HepG2 (cell line): ENCODE results near the gene ARL2. TPM values are rescaled to one million over a fixed set of nuclear protein-coding genes. Genes with fewer than 3 reads are reported as not detected.
A peak's percentile ranks its signal among the peaks of the same experiment; 100 is the strongest.

Source experiments
- CBX1 ChIP-seq: IDR thresholded peaks from one replicate; pipeline ENCODE4 v1.6.1; 2016; ENCODE audit warnings: antibody characterized with exemption, low read depth
- CBX2 ChIP-seq, 2 experiments: fragments of 200-600 bp in 1 of 2; sonication (generic); formaldehyde crosslinking in 1 of 2; IDR thresholded peaks; 2 replicates each; pipeline versions ENCODE4 v1.7.0 to v1.8.1; 2018 to 2022; ENCODE audit warnings: low read depth in 2 of 2, low read length in 1 of 2, mild to moderate bottlenecking in 1 of 2, missing genetic modification reagents in 1 of 2
- CENPT ChIP-seq: sonication (generic); formaldehyde crosslinking; IDR thresholded peaks from 2 replicates; pipeline ENCODE4 v1.8.0; 2022; ENCODE audit warnings: low read depth, mild to moderate bottlenecking, moderate library complexity, missing genetic modification reagents
- JDP2 ChIP-seq: sonication (generic); formaldehyde crosslinking; IDR thresholded peaks from 2 replicates; pipeline ENCODE4 v1.8.1; 2022; ENCODE audit warnings: missing genetic modification reagents, borderline replicate concordance
- JUNB ChIP-seq: sonication (generic); formaldehyde crosslinking; IDR thresholded peaks from 2 replicates; pipeline ENCODE4 v1.8.0; 2022; ENCODE audit warnings: missing genetic modification reagents, mild to moderate bottlenecking, borderline replicate concordance
- MAFF ChIP-seq: IDR thresholded peaks from 2 replicates; pipeline ENCODE4 v1.6.1; 2011; ENCODE audit warnings: low read depth, low read length, improper control_type of control experiment
- MXD4 ChIP-seq: IDR thresholded peaks from 2 replicates; pipeline ENCODE4 v1.6.1; 2016; ENCODE audit warnings: mild to moderate bottlenecking, missing biosample characterization, missing genetic modification reagents
- NFE2L2 ChIP-seq: fragments of 150-350 bp; IDR thresholded peaks from 2 replicates; pipeline ENCODE4 v1.6.1; 2014; ENCODE audit warnings: low read length
- PCBP2 ChIP-seq: fragments of 200-400 bp; formaldehyde crosslinking; optimal IDR thresholded peaks from 2 replicates; pipeline ENCODE3; 2018; ENCODE audit warnings: low read length, low read depth; ENCODE audit not compliant: poor library complexity, severe bottlenecking
- PITX1 ChIP-seq: sonication (generic); formaldehyde crosslinking; IDR thresholded peaks from 2 replicates; pipeline ENCODE4 v1.5.1; 2020; ENCODE audit warnings: mild to moderate bottlenecking, missing genetic modification reagents
- SMAD3 ChIP-seq: sonication (generic); formaldehyde crosslinking; IDR thresholded peaks from 2 replicates; pipeline ENCODE4 v1.4.0; 2020; ENCODE audit warnings: missing genetic modification reagents
- SRY ChIP-seq: sonication (generic); formaldehyde crosslinking; IDR thresholded peaks from 2 replicates; pipeline ENCODE4 v1.8.0; 2022; ENCODE audit warnings: mild to moderate bottlenecking, missing genetic modification reagents
- YEATS4 ChIP-seq: sonication (generic); formaldehyde crosslinking; IDR thresholded peaks from 2 replicates; pipeline ENCODE4 v1.4.0; 2020; ENCODE audit warnings: missing genetic modification reagents, borderline replicate concordance
- ZFP1 ChIP-seq: IDR thresholded peaks from 2 replicates; pipeline ENCODE4 v1.6.1; 2016
- ZFP90 ChIP-seq: sonication (generic); formaldehyde crosslinking; IDR thresholded peaks from 2 replicates; pipeline ENCODE4 v1.8.0; 2022; ENCODE audit warnings: missing genetic modification reagents, mild to moderate bottlenecking, inconsistent platforms, borderline replicate concordance
- ZKSCAN1 ChIP-seq: fragments of 150-350 bp; IDR thresholded peaks from 2 replicates; pipeline ENCODE4 v1.6.1; 2014; ENCODE audit warnings: low read length
- ZNF10 ChIP-seq: sonication (generic); formaldehyde crosslinking; IDR thresholded peaks from 2 replicates; pipeline ENCODE4 v1.4.0; 2020; ENCODE audit warnings: mild to moderate bottlenecking, low read depth, missing genetic modification reagents, borderline replicate concordance
- ZNF451 ChIP-seq: sonication (generic); formaldehyde crosslinking; IDR thresholded peaks from 2 replicates; pipeline ENCODE4 v1.5.0; 2020; ENCODE audit warnings: mild to moderate bottlenecking, missing genetic modification reagents
- ZNF598 ChIP-seq: sonication (generic); formaldehyde crosslinking; IDR thresholded peaks from 2 replicates; pipeline ENCODE4 v1.5.1; 2020; ENCODE audit warnings: mild to moderate bottlenecking, missing genetic modification reagents, borderline replicate concordance
- ZNF614 ChIP-seq: IDR thresholded peaks from 2 replicates; pipeline ENCODE4 v1.6.1; 2018; ENCODE audit warnings: missing biosample characterization, missing genetic modification reagents, inconsistent platforms, borderline replicate concordance
- ZNF660 ChIP-seq: sonication (generic); formaldehyde crosslinking; IDR thresholded peaks from 2 replicates; pipeline ENCODE4 v1.5.1; 2020; ENCODE audit warnings: mild to moderate bottlenecking, low read depth, missing genetic modification reagents, borderline replicate concordance
- ZSCAN30 ChIP-seq: sonication (generic); formaldehyde crosslinking; IDR thresholded peaks from 2 replicates; pipeline ENCODE4 v1.5.0; 2020; ENCODE audit warnings: mild to moderate bottlenecking, missing genetic modification reagents
- ZSCAN31 ChIP-seq: sonication (generic); formaldehyde crosslinking; IDR thresholded peaks from 2 replicates; pipeline ENCODE4 v1.5.0; 2020; ENCODE audit warnings: low read depth, mild to moderate bottlenecking, missing genetic modification reagents
- polyA plus RNA-seq, 8 experiments: library from polyadenylated mRNA; depleted of rRNA in 3 of 8; stranded (reverse) in 7 of 8; unstranded in 1 of 8; fragments of >200 nt; fragmentation: Illumina TruSeq in 4 of 8; extraction: Trizol in 4 of 8; gene quantifications; 2 replicates each; pipeline versions ENCODE4 v1.2.1 to v1.2.3, GENCODE V29; 2011 to 2016; ENCODE audit warnings: low read depth in 4 of 8, missing spikeins in 1 of 8, mixed read lengths in 1 of 8; ENCODE audit not compliant: insufficient read depth in 1 of 8
- total RNA-seq, 5 experiments: library from RNA; depleted of rRNA; stranded (reverse); fragments of >200 nt; fragmentation: Illumina TruSeq; extraction: Trizol; gene quantifications; 2 replicates each; pipeline ENCODE4 v1.2.3, GENCODE V29; 2016; ENCODE audit warnings: low read depth in 1 of 5
- TF ChIP-seq, protein P1 (sequence below): sonication (generic); formaldehyde crosslinking; IDR thresholded peaks from 2 replicates; pipeline ENCODE4 v1.4.0; 2020; ENCODE audit warnings: mild to moderate bottlenecking, missing genetic modification reagents
- TF ChIP-seq, protein P2 (sequence below): sonication (generic); formaldehyde crosslinking; IDR thresholded peaks from 2 replicates; pipeline ENCODE4 v1.4.0; 2020; ENCODE audit warnings: missing genetic modification reagents, borderline replicate concordance
- TF ChIP-seq, protein P3 (sequence below): sonication (generic); formaldehyde crosslinking; IDR thresholded peaks from 2 replicates; pipeline ENCODE4 v1.8.1; 2023; ENCODE audit warnings: mild to moderate bottlenecking, missing genetic modification reagents

ARL2 gene
- total and polyA plus RNA-seq, 2 of the 13 experiments (the other 11 are each of a cell fraction or from before 2014, with no cell fraction given), result 82.9 to 84.4 TPM

DNA sequence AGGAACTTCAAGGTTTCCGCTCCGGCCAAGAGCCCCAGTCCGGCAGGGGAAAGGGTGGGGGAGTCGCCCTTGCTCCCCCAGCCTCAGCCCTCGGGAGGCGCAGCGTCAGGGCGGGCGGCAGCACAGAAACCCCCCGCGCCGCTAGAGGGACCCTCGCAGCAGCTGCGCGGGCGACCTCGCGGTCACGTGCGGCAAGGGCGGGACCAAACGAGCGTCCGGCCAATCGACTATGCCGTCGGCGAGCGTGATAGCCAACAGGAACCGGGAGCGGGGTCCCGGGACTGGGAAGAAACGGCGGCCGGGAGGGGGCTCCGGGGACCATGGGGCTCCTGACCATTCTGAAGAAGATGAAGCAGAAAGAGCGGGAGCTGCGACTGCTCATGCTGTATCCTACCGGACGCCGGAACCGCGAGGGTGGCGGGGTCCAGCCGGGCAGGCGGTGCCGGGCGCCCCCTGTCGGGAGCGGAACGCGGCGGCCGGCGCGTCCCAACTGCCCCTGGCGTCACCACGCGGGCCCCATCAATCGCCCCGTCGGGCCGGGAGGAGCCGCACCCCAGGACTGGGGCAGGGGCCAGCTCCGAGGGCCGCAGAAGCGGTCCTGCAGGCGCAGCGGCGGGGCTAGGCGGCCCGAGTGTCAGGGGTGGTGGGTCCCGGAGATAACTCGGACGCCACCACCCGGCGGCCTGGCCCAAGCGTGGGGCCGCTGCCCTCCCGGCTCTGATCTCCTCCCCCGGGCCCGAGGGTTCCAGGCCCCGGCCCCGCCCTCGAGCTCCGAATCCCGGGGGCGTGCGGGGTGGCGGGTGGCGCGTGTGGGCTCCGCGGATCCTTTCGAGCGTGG lies at the start of gene ARL2 (continued):
- TF ChIP-seq ZFP90 (CRISPR knock-in tag) (peak; percentile 63; the same call in 1 of the 2 replicates), ZSCAN31 (CRISPR knock-in tag) (peak; percentile 63; the same call in 1 of the 2 replicates), ZKSCAN1 (no peak), CENPT (CRISPR knock-in tag) (0 out of 2 replicates have a peak, but pooled peaks have one; percentile 36), JUNB (CRISPR knock-in tag) (no peak), PITX1 (CRISPR knock-in tag) (0 out of 2 replicates have a peak, but pooled peaks have one; percentile 30), CBX2 (IDR thresholded peaks at IDR 0.05; ENCODE audit: low read depth, low read length) (no peak), CBX2 (CRISPR knock-in tag; IDR thresholded peaks at IDR 0.05; ENCODE audit: low read depth) (no peak), MXD4 (CRISPR knock-in tag) (peak; percentile 79; the same call in 1 of the 2 replicates), ZNF614 (CRISPR knock-in tag) (peak; percentile 21; the same call in 1 of the 2 replicates), YEATS4 (CRISPR knock-in tag) (peak; percentile 92), SRY (CRISPR knock-in tag) (peak; percentile 24), ZNF10 (CRISPR knock-in tag) (no peak), ZNF660 (no peak), MAFF (no peak), ZNF598 (no peak), NFE2L2 (no peak), JDP2 (CRISPR knock-in tag) (no peak), SMAD3 (CRISPR knock-in tag) (no peak; the same call in 1 of the 2 replicates), ZNF451 (CRISPR knock-in tag) (peak; percentile 49; the same call in 1 of the 2 replicates), PCBP2 (no peak), CBX1 (peak; percentile 49), ZFP1 (CRISPR knock-in tag) (no peak), ZSCAN30 (0 out of 2 replicates have a peak, but pooled peaks have one; percentile 86)
- TF ChIP-seq, protein P1, sequence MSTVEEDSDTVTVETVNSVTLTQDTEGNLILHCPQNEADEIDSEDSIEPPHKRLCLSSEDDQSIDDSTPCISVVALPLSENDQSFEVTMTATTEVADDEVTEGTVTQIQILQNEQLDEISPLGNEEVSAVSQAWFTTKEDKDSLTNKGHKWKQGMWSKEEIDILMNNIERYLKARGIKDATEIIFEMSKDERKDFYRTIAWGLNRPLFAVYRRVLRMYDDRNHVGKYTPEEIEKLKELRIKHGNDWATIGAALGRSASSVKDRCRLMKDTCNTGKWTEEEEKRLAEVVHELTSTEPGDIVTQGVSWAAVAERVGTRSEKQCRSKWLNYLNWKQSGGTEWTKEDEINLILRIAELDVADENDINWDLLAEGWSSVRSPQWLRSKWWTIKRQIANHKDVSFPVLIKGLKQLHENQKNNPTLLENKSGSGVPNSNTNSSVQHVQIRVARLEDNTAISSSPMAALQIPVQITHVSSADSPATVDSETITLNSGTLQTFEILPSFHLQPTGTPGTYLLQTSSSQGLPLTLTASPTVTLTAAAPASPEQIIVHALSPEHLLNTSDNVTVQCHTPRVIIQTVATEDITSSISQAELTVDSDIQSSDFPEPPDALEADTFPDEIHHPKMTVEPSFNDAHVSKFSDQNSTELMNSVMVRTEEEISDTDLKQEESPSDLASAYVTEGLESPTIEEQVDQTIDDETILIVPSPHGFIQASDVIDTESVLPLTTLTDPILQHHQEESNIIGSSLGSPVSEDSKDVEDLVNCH (CRISPR knock-in tag), result peak; percentile 72; the same call in 1 of the 2 replicates
- TF ChIP-seq, protein P2, sequence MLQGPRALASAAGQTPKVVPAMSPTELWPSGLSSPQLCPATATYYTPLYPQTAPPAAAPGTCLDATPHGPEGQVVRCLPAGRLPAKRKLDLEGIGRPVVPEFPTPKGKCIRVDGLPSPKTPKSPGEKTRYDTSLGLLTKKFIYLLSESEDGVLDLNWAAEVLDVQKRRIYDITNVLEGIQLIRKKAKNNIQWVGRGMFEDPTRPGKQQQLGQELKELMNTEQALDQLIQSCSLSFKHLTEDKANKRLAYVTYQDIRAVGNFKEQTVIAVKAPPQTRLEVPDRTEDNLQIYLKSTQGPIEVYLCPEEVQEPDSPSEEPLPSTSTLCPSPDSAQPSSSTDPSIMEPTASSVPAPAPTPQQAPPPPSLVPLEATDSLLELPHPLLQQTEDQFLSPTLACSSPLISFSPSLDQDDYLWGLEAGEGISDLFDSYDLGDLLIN, result 0 out of 2 replicates have a peak, but pooled peaks have one; percentile 41
- TF ChIP-seq, protein P3, sequence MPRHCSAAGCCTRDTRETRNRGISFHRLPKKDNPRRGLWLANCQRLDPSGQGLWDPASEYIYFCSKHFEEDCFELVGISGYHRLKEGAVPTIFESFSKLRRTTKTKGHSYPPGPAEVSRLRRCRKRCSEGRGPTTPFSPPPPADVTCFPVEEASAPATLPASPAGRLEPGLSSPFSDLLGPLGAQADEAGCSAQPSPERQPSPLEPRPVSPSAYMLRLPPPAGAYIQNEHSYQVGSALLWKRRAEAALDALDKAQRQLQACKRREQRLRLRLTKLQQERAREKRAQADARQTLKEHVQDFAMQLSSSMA (CRISPR knock-in tag), result no peak
